Right atrium auricular region (tissue), 2 donors: ENCODE data around the gene DNAH10. TPM values are rescaled to one million over a fixed set of nuclear protein-coding genes. Genes with fewer than 3 reads are reported as not detected.

Source experiments
- DNase-seq: peaks from one replicate; pipeline ENCODE4 v3.0.0-alpha.2; 2019; ENCODE audit warnings: low spot score
- H3K27ac ChIP-seq, 2 donors: fragments of 200-600 bp; sonication (generic); 1 replicate in 1 of 2; 2 replicates in 1 of 2; pipeline ENCODE4 v1.5.1; 2016 to 2019
- H3K27me3 ChIP-seq, 2 donors: fragments of 200-600 bp; sonication (generic); one replicate each; pipeline versions ENCODE4 v1.5.1 to v1.6.0; 2017 to 2019
- H3K36me3 ChIP-seq: fragments of 200-600 bp; sonication (generic); one replicate; pipeline ENCODE4 v1.5.1; 2016
- H3K4me1 ChIP-seq, 2 donors: fragments of 200-600 bp; sonication (generic); one replicate each; pipeline versions ENCODE4 v1.5.1 to v1.6.0; 2017 to 2019
- H3K4me3 ChIP-seq, 2 donors: fragments of 200-600 bp; sonication (generic); 1 replicate in 1 of 2; 2 replicates in 1 of 2; pipeline ENCODE4 v1.5.1; 2017 to 2019; ENCODE audit warnings: mild to moderate bottlenecking in 1 of 2, moderate library complexity in 1 of 2
- H3K9me3 ChIP-seq, 2 donors: fragments of 200-600 bp; sonication (generic); one replicate each; pipeline ENCODE4 v1.5.1; 2019
- total RNA-seq, 2 donors: library from RNA; depleted of rRNA; stranded (reverse); fragments of >200 nt; gene quantifications; one replicate each; pipeline ENCODE4 v1.1.0, GENCODE V29; 2016
- TF ChIP-seq, protein P1 (sequence below), 2 donors: fragments of 200-600 bp; sonication (generic); IDR thresholded peaks; one replicate each; pipeline ENCODE4 v1.5.1; 2019; ENCODE audit warnings: antibody characterized with exemption in 2 of 2

The DNAH10 gene
- total RNA-seq, 2 donors from 2014 or later = 0.11 TPM; not detected in 1

DNA sequence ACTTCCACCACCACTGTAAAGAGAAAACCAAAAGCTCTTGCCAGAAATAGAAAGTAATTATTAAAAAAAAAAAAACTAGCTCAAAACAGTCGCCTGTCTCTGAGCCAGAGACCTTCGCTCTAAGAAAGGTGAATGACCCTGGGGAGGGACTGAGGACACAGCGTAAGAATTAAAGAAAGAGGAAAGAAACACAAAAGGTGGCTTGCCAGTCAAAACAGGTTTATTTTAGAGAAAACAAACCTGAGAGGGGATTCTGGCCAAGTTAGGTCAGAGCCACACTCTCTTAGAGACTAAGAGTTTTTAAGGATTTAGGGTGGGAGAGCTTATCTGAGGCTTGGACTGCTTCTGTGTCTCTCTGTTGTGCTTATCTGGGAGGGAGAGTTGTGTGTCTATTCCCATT lies 66.0 kb downstream of the DNAH10 start:
- DNase-seq = no peak
- Histone ChIP-seq H3K36me3 (no peaks in the 10 kb centered on the region), H3K9me3 (peaks cover 0 to 9% of the 10 kb centered on the region in 2 donors), H3K27ac (no peak overlapping the region), H3K4me3 (no peak overlapping the region), H3K4me1 (no peaks in the 10 kb centered on the region), H3K27me3 (no peaks in the 10 kb centered on the region)
- TF ChIP-seq, protein P1, sequence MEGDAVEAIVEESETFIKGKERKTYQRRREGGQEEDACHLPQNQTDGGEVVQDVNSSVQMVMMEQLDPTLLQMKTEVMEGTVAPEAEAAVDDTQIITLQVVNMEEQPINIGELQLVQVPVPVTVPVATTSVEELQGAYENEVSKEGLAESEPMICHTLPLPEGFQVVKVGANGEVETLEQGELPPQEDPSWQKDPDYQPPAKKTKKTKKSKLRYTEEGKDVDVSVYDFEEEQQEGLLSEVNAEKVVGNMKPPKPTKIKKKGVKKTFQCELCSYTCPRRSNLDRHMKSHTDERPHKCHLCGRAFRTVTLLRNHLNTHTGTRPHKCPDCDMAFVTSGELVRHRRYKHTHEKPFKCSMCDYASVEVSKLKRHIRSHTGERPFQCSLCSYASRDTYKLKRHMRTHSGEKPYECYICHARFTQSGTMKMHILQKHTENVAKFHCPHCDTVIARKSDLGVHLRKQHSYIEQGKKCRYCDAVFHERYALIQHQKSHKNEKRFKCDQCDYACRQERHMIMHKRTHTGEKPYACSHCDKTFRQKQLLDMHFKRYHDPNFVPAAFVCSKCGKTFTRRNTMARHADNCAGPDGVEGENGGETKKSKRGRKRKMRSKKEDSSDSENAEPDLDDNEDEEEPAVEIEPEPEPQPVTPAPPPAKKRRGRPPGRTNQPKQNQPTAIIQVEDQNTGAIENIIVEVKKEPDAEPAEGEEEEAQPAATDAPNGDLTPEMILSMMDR (IDR thresholded peaks at IDR 0.05) = no peak

DNA sequence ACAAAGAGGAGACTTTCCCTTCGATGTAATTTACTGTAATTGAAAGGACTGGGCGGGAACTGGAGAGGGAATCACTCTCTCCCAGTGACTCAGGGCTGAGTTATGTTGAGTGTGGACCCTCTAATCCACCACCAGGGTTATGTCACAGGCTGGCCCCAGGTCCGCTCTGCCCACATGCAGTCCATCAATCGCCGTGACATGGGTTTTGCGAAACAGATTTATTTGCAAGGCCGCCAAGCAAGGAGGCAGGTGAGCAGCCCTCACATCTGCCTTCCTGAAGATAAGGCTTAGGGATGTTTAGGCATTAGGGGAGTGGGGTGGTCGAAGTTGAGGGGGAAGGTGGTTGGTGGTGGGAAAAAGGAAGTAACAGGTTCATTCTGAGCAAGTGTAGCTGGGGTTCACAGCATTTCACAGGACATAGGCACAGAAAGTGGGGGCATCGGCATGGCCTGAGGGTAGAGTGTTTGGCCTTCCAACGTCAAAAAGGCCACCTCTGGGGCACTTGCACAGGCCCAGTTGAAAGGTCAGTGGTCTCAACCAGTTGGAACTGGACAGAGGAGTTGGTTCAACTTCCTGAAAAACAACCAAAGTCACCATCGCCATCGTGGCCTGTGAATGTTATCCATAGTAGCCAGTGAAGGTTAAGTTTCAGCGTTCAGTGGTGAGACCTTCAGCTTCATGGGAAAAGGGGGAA lies 66.9 kb downstream of the DNAH10 start:
- Histone ChIP-seq H3K27me3 (no peaks in the 10 kb centered on the region), H3K4me1 (no peaks in the 10 kb centered on the region), H3K36me3 (no peaks in the 10 kb centered on the region), H3K9me3 (peaks cover 0 to 9% of the 10 kb centered on the region in 2 donors), H3K4me3 (no peak overlapping the region), H3K27ac (no peak overlapping the region)
- TF ChIP-seq, protein P1 (IDR thresholded peaks at IDR 0.05) = no peak
- no peak for DNase-seq

DNA sequence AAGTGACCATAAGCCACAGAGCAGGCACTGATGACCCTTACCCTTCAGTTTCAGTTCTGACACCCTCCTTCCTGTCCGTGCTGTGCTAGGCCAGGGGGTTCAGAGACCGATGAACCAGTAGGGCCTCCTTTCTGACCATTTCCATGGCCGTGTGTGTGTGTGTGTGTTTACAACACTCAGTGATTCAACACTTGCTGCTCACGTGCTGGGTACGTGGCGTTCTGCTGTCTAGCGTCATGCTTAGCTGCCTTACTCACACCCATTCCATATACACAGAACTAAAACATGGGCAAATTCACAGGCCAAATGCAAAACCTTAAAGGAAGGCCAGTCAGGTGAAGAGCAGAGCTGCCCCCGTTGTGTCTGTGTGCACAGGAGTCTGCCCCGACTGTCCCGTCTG lies 67.5 kb downstream of the DNAH10 start:
- H3K4me1 ChIP-seq = no peaks in the 10 kb centered on the region
- TF ChIP-seq, protein P1 (IDR thresholded peaks at IDR 0.05) = no peak
- no peaks in the 10 kb centered on the region for H3K36me3 ChIP-seq
- no peaks in the 10 kb centered on the region for H3K27me3 ChIP-seq
- no peak overlapping the region for H3K27ac ChIP-seq
- DNase-seq = no peak
- H3K4me3 ChIP-seq = no peak overlapping the region
- H3K9me3 ChIP-seq = peaks cover 0 to 10% of the 10 kb centered on the region in 2 donors

DNA sequence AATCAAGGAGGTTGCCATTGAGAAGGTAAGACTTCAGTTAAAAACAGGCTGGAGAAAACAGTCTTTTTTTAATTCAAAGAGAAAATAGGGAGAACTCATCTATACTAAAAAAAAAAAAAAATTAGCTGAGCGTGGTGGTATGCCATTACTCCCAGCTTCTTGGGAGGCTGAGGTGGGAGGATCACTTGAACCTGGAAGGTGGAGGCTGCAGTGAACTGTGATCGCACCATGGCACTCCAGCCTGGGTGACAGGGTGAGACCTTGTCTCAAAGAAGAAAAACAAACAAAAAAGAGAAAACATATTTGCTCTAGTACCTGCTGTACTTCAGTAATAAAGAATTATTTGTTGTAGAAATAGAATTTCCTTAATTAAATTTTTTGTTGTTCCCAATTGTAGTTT lies 68.6 kb downstream of the DNAH10 start:
- TF ChIP-seq, protein P1 (IDR thresholded peaks at IDR 0.05) = no peak
- Histone ChIP-seq H3K9me3 (peaks cover 0 to 16% of the 10 kb centered on the region in 2 donors), H3K27me3 (no peaks in the 10 kb centered on the region), H3K4me3 (no peak overlapping the region), H3K27ac (no peak overlapping the region), H3K36me3 (no peaks in the 10 kb centered on the region), H3K4me1 (no peaks in the 10 kb centered on the region)
- no peak for DNase-seq

DNA sequence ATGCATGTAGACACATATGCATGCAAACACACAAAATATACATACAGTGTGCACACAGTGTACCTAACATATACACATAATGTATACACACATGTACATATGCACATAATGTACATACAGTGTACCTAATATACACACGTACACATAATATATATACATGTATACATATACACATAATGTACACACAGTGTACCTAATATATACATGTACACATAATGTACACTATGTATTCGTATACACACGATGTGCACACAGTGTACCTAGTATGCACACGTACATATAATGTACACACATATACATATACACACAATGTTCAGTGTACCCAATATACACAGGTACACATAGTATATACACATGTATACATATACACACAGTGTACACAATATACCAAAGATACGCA lies 70.0 kb downstream of the DNAH10 start:
- no peaks in the 10 kb centered on the region for H3K4me1 ChIP-seq
- TF ChIP-seq, protein P1 (IDR thresholded peaks at IDR 0.05) = no peak
- no peaks in the 10 kb centered on the region for H3K27me3 ChIP-seq
- no peaks in the 10 kb centered on the region for H3K36me3 ChIP-seq
- no peak for DNase-seq
- no peak overlapping the region for H3K27ac ChIP-seq
- H3K9me3 ChIP-seq = peaks cover 0 to 16% of the 10 kb centered on the region in 2 donors
- H3K4me3 ChIP-seq = no peak overlapping the region

DNA sequence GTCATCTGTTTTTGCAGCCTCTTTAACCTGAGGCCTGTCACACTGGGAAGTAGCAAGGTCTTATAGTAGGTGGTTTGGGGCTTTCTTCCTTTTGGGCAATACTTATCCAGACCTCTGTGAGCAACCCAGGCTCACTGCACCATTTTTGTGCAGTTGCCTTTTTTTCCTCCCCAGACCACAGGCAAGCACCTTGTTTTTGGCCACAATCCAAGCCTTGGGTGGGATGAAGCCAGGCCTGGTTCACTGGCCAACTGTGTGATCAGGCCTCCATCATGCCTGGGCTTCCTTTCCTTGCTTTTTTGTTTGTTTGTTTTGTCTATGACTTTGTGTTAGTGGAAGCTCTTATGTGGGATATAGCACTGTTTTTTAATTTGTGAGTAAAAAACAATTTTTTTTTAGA lies 71.7 kb downstream of the DNAH10 start:
- Histone ChIP-seq H3K9me3 (peaks cover 0 to 7% of the 10 kb centered on the region in 2 donors), H3K27me3 (no peaks in the 10 kb centered on the region), H3K36me3 (no peaks in the 10 kb centered on the region), H3K4me3 (no peak overlapping the region), H3K4me1 (no peaks in the 10 kb centered on the region), H3K27ac (no peak overlapping the region)
- no peak for DNase-seq
- TF ChIP-seq, protein P1 (IDR thresholded peaks at IDR 0.05) = no peak
